H1 (cell line): ENCODE data around the gene MYBPHL. TPM values are rescaled to one million over a fixed set of nuclear protein-coding genes. Genes with fewer than 3 reads are reported as not detected.

Source experiments
- CTCF ChIP-seq, 3 experiments: IDR thresholded peaks; 1 replicate in 2 of 3; 2 replicates in 1 of 3; pipeline versions ENCODE4 v1.5.1 to v1.6.1; 2011; ENCODE audit warnings: low read length in 3 of 3, mild to moderate bottlenecking in 3 of 3, inconsistent platforms in 2 of 3, low read depth in 1 of 3, moderate library complexity in 1 of 3; ENCODE audit not compliant: insufficient read depth in 1 of 3; ENCODE audit errors: control extremely low read depth in 1 of 3
- EP300 ChIP-seq, 2 experiments: IDR thresholded peaks; 1 replicate in 1 of 2; 2 replicates in 1 of 2; pipeline ENCODE4 v1.6.1; 2011 to 2012; ENCODE audit warnings: low read depth in 2 of 2, low read length in 2 of 2, mild to moderate bottlenecking in 2 of 2, borderline replicate concordance in 1 of 2, inconsistent platforms in 1 of 2, moderate library complexity in 1 of 2
- KDM1A ChIP-seq: fragments of 200-600, 300-600 bp; sonication (generic); IDR thresholded peaks from 2 replicates; pipeline ENCODE4 v1.7.1; 2016; ENCODE audit warnings: mild to moderate bottlenecking, low read length, borderline replicate concordance
- POLR2AphosphoS5 ChIP-seq: IDR thresholded peaks from 2 replicates; pipeline ENCODE4 v1.6.1; 2011; ENCODE audit warnings: low read depth, low read length
- POU5F1 ChIP-seq: IDR thresholded peaks from 2 replicates; pipeline ENCODE4 v1.6.1; 2011; ENCODE audit warnings: low read depth, mild to moderate bottlenecking, low read length, moderate library complexity
- RFX5 ChIP-seq: IDR thresholded peaks from 2 replicates; pipeline ENCODE4 v1.6.1; 2011; ENCODE audit warnings: low read depth, low read length, improper control_type of control experiment, borderline replicate concordance
- polyA plus RNA-seq, 7 experiments: library from polyadenylated mRNA; depleted of rRNA in 3 of 7; stranded (reverse) in 5 of 7; unstranded in 2 of 7; fragments of >200 nt in 5 of 7; fragments of 200-250 nt in 2 of 7; gene quantifications; 1 replicate in 5 of 7; 2 replicates in 1 of 7; 4 replicates in 1 of 7; pipeline versions ENCODE4 v1.2.1 to v1.2.3, GENCODE V29; 2011 to 2013; ENCODE audit warnings: missing spikeins in 2 of 7, mixed read lengths in 2 of 7
- total RNA-seq: library from RNA; stranded (reverse); fragmentation: NEBNext Ultra II Directional; extraction: Animal tissue kit (Norgen Biotek cat#: 25700); gene quantifications from 2 replicates; pipeline ENCODE4 v1.2.1, GENCODE V29; 2021

The MYBPHL gene
- total and polyA plus RNA-seq, 2 of the 8 experiments (the other 6 are each of a cell fraction or from before 2014, with no cell fraction given), result 0.24 to 0.30 TPM

DNA sequence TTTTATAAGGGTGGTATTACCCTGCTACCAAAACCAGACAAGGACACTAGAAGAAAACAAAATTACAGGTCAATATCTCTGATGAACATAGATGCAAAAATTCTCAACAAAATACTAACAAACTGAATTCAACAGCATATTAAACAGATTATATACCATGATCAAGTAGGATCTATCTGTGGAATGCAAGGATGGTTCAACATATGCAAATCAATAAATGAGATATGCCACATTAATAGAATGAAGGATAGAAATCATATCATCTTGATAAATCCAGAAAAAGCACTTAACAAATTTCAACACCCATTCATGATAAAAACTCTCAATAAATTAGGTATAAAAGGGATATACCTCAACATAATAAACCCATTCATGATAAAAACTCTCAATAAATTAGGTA, 24.3 kb upstream of the MYBPHL start (continued):
- TF ChIP-seq EP300 (IDR thresholded peaks at IDR 0.05; ENCODE audit: borderline replicate concordance in 1 of 2, low read depth in 2 of 2, low read length in 2 of 2) (no peak), CTCF (IDR thresholded peaks at IDR 0.05; ENCODE audit: control extremely low read depth in 1 of 3, insufficient read depth in 1 of 3, low read depth in 1 of 3, low read length in 3 of 3) (no peak), POU5F1 (no peak), RFX5 (no peak), KDM1A (no peak), POLR2AphosphoS5 (no peak)
